GM12878 (cell line): ENCODE data around the gene GJA4. TPM values are rescaled to one million over a fixed set of nuclear protein-coding genes. Genes with fewer than 3 reads are reported as not detected.

ENCODE experiments used
- ATAC-seq: fragments of 200-7000 bp; cut with Tn5 transposase; 3 replicates; pipeline ENCODE4 v1.9.1; 2020; ENCODE audit warnings: mild to moderate bottlenecking, moderate library complexity
- BruUV-seq: library from RNA; stranded (reverse); fragments of 400-500 nt; replicated peaks from 2 replicates; lab custom pipeline; 2021; lab: Mats Ljungman, UMichigan
- CTCF ChIA-PET: fragments of 300-600 bp; sonication (Branson Sonifier 250); formaldehyde crosslinking; extraction: SDS; loops from one replicate; lab custom pipeline; 2021; ENCODE audit warnings: inconsistent platforms; lab: Yijun Ruan, JAX
- POLR2A ChIA-PET: fragments of 350-600 bp; formaldehyde crosslinking; extraction: SDS; loops from one replicate; lab custom pipeline; 2021; ENCODE audit warnings: inconsistent platforms; lab: Charles Lee
- RAD21 ChIA-PET: fragments of 300-600 bp; sonication (Branson Sonifier 250); formaldehyde crosslinking; loops from one replicate; lab custom pipeline; 2023; ENCODE audit warnings: antibody characterized with exemption; ENCODE audit not compliant: unreplicated experiment; lab: Charles Lee
- SMC1A ChIA-PET: fragments of 300-600 bp; sonication (Branson Sonifier 250); formaldehyde crosslinking; loops from one replicate; lab custom pipeline; 2023; ENCODE audit not compliant: unreplicated experiment, uncharacterized antibody; lab: Charles Lee
- DNase-seq: peaks from one replicate; pipeline ENCODE4 v3.0.0-alpha.2; 2011; ENCODE audit warnings: low read depth, low spot score
- FAIRE-seq: peaks from 3 replicates; lab custom pipeline; 2011; peaks lifted over from hg19 to GRCh38; lab: Jason Lieb, UNC
- H2AFZ ChIP-seq: 2 replicates; pipeline ENCODE4 v1.6.0; 2011; ENCODE audit warnings: low read depth, low read length, control low read depth; ENCODE audit not compliant: control insufficient read depth
- H3K27ac ChIP-seq: 2 replicates; pipeline ENCODE4 v1.5.1; 2011; ENCODE audit warnings: control low read depth; ENCODE audit not compliant: control insufficient read depth, insufficient read depth
- H3K27me3 ChIP-seq, 2 experiments: replicated peaks in 1 of 2; 2 replicates each; pipeline versions ENCODE4 v1.6.0 to v1.6.1; 2011; ENCODE audit warnings: low read length in 1 of 2; ENCODE audit not compliant: control insufficient read depth in 2 of 2, insufficient read depth in 2 of 2
- H3K36me3 ChIP-seq, 2 experiments: 2 replicates each; pipeline ENCODE4 v1.5.1; 2011; ENCODE audit warnings: low read length in 1 of 2; ENCODE audit not compliant: control insufficient read depth in 2 of 2, insufficient read depth in 2 of 2
- H3K4me1 ChIP-seq: 2 replicates; pipeline ENCODE4 v1.6.1; 2011; ENCODE audit warnings: mild to moderate bottlenecking, low read length, moderate library complexity, mixed read lengths; ENCODE audit not compliant: control insufficient read depth, insufficient read depth
- H3K4me2 ChIP-seq: 2 replicates; pipeline ENCODE4 v1.6.0; 2011; ENCODE audit warnings: control low read depth; ENCODE audit not compliant: control insufficient read depth, insufficient read depth
- H3K4me3 ChIP-seq: fragments of 200-600 bp; sonication (generic); 2 replicates; pipeline ENCODE4 v1.5.1; 2016
- H3K79me2 ChIP-seq: 2 replicates; pipeline ENCODE4 v1.6.0; 2011; ENCODE audit warnings: low read length; ENCODE audit not compliant: control insufficient read depth, insufficient read depth
- H3K9ac ChIP-seq: 2 replicates; pipeline ENCODE4 v1.8.0; 2011; ENCODE audit warnings: low read length, control low read depth, mixed read lengths; ENCODE audit not compliant: control insufficient read depth, insufficient read depth
- H3K9me3 ChIP-seq: replicated peaks from 3 replicates; pipeline ENCODE4 v1.5.1; 2011; ENCODE audit warnings: mild to moderate bottlenecking, low read length; ENCODE audit not compliant: control insufficient read depth, insufficient read depth
- H4K20me1 ChIP-seq: 2 replicates; pipeline ENCODE4 v1.6.0; 2011; ENCODE audit not compliant: control insufficient read depth, insufficient read depth
- BMI1 ChIP-seq: fragments of 450-650 bp; IDR thresholded peaks from 2 replicates; pipeline ENCODE4 v1.6.1; 2016; ENCODE audit warnings: mild to moderate bottlenecking, moderate library complexity, borderline replicate concordance
- EGR1 ChIP-seq, 2 experiments: IDR thresholded peaks; 1 replicate in 1 of 2; 2 replicates in 1 of 2; pipeline ENCODE4 v1.6.1; 2011 to 2012; ENCODE audit warnings: low read depth in 2 of 2, low read length in 2 of 2, borderline replicate concordance in 1 of 2, mild to moderate bottlenecking in 1 of 2, moderate library complexity in 1 of 2
- JUNB ChIP-seq: IDR thresholded peaks from 2 replicates; pipeline ENCODE4 v1.6.1; 2016; ENCODE audit warnings: antibody characterized with exemption, mild to moderate bottlenecking
- RBBP5 ChIP-seq: fragments of 200-600 bp; sonication (generic); conservative IDR thresholded peaks from 2 replicates; pipeline ENCODE4 v1.6.1; 2016
- SIX5 ChIP-seq: IDR thresholded peaks from 2 replicates; pipeline ENCODE4 v1.6.1; 2011; ENCODE audit warnings: mild to moderate bottlenecking, low read depth, low read length, moderate library complexity; ENCODE audit not compliant: severe bottlenecking
- WGBS: methylation state at CpG from one replicate; pipeline ENCODE4 v1.1.6; 2016; ENCODE audit warnings: low lambda C conversion rate; ENCODE audit not compliant: insufficient replicate concordance, insufficient coverage; ENCODE audit errors: missing lambda C conversion rate; 5-methylcytosine and 5-hydroxymethylcytosine counted together
- in situ Hi-C: fragments of 300-500 bp; cut with MboI; formaldehyde crosslinking; loops from 9 replicates; pipeline ENCODE4 v1.14.3; 2018; ENCODE audit warnings: mixed read lengths
- intact Hi-C: fragments of 100-400 bp; cut with micrococcal nuclease; formaldehyde crosslinking; loops from one replicate; pipeline ENCODE4 v1.14.2; 2022; ENCODE audit not compliant: unreplicated experiment
- polyA plus RNA-seq, 11 experiments: library from polyadenylated mRNA; depleted of rRNA in 4 of 11; unstranded in 6 of 11; stranded (reverse) in 5 of 11; fragments of >200 nt; fragmentation: Nextera tagmentation in 4 of 11; fragmentation: Illumina TruSeq in 1 of 11; extraction: Ambion mirVana in 4 of 11; extraction: Trizol in 1 of 11; gene quantifications; 1 replicate in 1 of 11; 2 replicates in 10 of 11; pipeline versions ENCODE4 v1.2.1 to v1.2.3, GENCODE V29; 2011 to 2016; ENCODE audit warnings: inconsistent platforms in 2 of 11, missing spikeins in 2 of 11, low read depth in 1 of 11
- total RNA-seq, 4 experiments: library from RNA; depleted of rRNA in 3 of 4; stranded (reverse); fragments of >200 nt in 3 of 4; fragmentation: Illumina TruSeq in 1 of 4; extraction: Trizol in 1 of 4; gene quantifications; 2 replicates each; pipeline versions ENCODE4 v1.2.1 to v1.2.3, GENCODE V29; 2013 to 2021
- TF ChIP-seq, protein P1 (sequence below): fragments of 450-650 bp; formaldehyde crosslinking; IDR thresholded peaks from 2 replicates; pipeline ENCODE4 v1.4.0; 2022; ENCODE audit warnings: mild to moderate bottlenecking, moderate library complexity
- TF ChIP-seq, protein P2 (sequence below): fragments of 150-350 bp; IDR thresholded peaks from 2 replicates; pipeline ENCODE4 v1.6.1; 2016; ENCODE audit warnings: low read depth, low read length
- TF ChIP-seq, protein P3 (sequence below): fragments of 450-650 bp; IDR thresholded peaks from 2 replicates; pipeline ENCODE4 v1.6.1; 2018; ENCODE audit warnings: borderline replicate concordance, mild to moderate bottlenecking; ENCODE audit not compliant: partially characterized antibody
- TF ChIP-seq, protein P4 (sequence below): fragments of 450-650 bp; IDR thresholded peaks from 2 replicates; pipeline ENCODE4 v1.6.1; 2017; ENCODE audit warnings: mild to moderate bottlenecking, moderate library complexity

GJA4 gene
- total and polyA plus RNA-seq, 10 of the 15 experiments (the other 5 are each of a cell fraction or from before 2014, with no cell fraction given): 0.09 to 0.18 TPM; not detected in 8

DNA sequence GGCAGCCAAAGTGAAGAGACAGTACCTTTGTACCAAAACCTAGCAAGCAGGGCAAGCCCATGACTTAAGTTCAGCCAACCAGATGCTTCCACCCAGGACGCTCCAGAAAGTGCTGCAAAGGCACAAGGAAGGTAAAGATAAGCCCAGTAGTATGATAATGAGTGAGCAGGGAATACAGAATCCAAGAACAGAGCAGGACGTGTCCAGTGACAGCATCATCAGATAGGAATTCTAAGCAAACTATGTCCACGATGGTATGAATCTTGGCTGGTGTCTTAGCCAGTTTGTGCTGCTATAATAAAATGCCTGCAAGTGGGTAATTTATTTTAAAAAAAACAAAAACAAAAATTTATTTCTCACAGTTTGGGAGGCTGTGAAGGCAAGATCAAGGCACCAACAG, 13.6 kb downstream of the GJA4 start:
- SMC1A ChIA-PET: no interaction called here
- H3K27ac ChIP-seq: no peak overlapping the region
- in situ Hi-C loops (no loop called here), intact Hi-C loops (no loop called here)
- no peak overlapping the region for H3K4me2 ChIP-seq
- no peaks in the 10 kb centered on the region for H3K79me2 ChIP-seq
- RAD21 ChIA-PET: no interaction called here
- no TSS peak for BruUV-seq
- no peaks in the 10 kb centered on the region for H3K4me1 ChIP-seq
- no peak overlapping the region for H3K4me3 ChIP-seq
- H3K27me3 ChIP-seq: no peaks in the 10 kb centered on the region
- H3K9me3 ChIP-seq: no peaks in the 10 kb centered on the region; the same call in 2 of the 3 replicates
- 34% methylated on average over 3 of the region's 3 CpGs for WGBS
- no peak for ATAC-seq
- no peaks in the 10 kb centered on the region for H3K36me3 ChIP-seq
- CTCF ChIA-PET: no interaction called here
- no peaks in the 10 kb centered on the region for H4K20me1 ChIP-seq
- FAIRE-seq: no peak
- H3K9ac ChIP-seq: no peak overlapping the region
- DNase-seq: no peak
- no peak overlapping the region for H2AFZ ChIP-seq
- POLR2A ChIA-PET: no interaction called here
- TF ChIP-seq EGR1 (IDR thresholded peaks at IDR 0.05; ENCODE audit: borderline replicate concordance in 1 of 2, low read depth in 2 of 2, low read length in 2 of 2): no peak
- TF ChIP-seq RBBP5: no peak
- TF ChIP-seq, protein P1, sequence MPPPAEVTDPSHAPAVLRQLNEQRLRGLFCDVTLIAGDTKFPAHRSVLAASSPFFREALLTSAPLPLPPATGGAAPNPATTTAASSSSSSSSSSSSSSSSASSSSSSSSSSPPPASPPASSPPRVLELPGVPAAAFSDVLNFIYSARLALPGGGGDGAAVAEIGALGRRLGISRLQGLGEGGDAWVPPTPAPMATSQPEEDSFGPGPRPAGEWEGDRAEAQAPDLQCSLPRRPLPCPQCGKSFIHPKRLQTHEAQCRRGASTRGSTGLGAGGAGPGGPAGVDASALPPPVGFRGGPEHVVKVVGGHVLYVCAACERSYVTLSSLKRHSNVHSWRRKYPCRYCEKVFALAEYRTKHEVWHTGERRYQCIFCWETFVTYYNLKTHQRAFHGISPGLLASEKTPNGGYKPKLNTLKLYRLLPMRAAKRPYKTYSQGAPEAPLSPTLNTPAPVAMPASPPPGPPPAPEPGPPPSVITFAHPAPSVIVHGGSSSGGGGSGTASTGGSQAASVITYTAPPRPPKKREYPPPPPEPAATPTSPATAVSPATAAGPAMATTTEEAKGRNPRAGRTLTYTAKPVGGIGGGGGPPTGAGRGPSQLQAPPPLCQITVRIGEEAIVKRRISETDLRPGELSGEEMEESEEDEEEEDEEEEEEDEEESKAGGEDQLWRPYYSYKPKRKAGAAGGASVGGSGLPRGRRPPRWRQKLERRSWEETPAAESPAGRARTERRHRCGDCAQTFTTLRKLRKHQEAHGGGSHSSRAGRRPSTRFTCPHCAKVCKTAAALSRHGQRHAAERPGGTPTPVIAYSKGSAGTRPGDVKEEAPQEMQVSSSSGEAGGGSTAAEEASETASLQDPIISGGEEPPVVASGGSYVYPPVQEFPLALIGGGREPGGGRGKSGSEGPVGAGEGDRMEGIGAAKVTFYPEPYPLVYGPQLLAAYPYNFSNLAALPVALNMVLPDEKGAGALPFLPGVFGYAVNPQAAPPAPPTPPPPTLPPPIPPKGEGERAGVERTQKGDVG: no peak
- no peak for TF ChIP-seq SIX5
- TF ChIP-seq, protein P2, sequence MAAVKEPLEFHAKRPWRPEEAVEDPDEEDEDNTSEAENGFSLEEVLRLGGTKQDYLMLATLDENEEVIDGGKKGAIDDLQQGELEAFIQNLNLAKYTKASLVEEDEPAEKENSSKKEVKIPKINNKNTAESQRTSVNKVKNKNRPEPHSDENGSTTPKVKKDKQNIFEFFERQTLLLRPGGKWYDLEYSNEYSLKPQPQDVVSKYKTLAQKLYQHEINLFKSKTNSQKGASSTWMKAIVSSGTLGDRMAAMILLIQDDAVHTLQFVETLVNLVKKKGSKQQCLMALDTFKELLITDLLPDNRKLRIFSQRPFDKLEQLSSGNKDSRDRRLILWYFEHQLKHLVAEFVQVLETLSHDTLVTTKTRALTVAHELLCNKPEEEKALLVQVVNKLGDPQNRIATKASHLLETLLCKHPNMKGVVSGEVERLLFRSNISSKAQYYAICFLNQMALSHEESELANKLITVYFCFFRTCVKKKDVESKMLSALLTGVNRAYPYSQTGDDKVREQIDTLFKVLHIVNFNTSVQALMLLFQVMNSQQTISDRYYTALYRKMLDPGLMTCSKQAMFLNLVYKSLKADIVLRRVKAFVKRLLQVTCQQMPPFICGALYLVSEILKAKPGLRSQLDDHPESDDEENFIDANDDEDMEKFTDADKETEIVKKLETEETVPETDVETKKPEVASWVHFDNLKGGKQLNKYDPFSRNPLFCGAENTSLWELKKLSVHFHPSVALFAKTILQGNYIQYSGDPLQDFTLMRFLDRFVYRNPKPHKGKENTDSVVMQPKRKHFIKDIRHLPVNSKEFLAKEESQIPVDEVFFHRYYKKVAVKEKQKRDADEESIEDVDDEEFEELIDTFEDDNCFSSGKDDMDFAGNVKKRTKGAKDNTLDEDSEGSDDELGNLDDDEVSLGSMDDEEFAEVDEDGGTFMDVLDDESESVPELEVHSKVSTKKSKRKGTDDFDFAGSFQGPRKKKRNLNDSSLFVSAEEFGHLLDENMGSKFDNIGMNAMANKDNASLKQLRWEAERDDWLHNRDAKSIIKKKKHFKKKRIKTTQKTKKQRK: no peak
- TF ChIP-seq, protein P3, sequence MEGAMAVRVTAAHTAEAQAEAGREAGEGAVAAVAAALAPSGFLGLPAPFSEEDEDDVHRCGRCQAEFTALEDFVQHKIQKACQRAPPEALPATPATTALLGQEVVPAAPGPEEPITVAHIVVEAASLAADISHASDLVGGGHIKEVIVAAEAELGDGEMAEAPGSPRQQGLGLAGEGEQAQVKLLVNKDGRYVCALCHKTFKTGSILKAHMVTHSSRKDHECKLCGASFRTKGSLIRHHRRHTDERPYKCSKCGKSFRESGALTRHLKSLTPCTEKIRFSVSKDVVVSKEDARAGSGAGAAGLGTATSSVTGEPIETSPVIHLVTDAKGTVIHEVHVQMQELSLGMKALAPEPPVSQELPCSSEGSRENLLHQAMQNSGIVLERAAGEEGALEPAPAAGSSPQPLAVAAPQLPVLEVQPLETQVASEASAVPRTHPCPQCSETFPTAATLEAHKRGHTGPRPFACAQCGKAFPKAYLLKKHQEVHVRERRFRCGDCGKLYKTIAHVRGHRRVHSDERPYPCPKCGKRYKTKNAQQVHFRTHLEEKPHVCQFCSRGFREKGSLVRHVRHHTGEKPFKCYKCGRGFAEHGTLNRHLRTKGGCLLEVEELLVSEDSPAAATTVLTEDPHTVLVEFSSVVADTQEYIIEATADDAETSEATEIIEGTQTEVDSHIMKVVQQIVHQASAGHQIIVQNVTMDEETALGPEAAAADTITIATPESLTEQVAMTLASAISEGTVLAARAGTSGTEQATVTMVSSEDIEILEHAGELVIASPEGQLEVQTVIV: no peak
- TF ChIP-seq, protein P4, sequence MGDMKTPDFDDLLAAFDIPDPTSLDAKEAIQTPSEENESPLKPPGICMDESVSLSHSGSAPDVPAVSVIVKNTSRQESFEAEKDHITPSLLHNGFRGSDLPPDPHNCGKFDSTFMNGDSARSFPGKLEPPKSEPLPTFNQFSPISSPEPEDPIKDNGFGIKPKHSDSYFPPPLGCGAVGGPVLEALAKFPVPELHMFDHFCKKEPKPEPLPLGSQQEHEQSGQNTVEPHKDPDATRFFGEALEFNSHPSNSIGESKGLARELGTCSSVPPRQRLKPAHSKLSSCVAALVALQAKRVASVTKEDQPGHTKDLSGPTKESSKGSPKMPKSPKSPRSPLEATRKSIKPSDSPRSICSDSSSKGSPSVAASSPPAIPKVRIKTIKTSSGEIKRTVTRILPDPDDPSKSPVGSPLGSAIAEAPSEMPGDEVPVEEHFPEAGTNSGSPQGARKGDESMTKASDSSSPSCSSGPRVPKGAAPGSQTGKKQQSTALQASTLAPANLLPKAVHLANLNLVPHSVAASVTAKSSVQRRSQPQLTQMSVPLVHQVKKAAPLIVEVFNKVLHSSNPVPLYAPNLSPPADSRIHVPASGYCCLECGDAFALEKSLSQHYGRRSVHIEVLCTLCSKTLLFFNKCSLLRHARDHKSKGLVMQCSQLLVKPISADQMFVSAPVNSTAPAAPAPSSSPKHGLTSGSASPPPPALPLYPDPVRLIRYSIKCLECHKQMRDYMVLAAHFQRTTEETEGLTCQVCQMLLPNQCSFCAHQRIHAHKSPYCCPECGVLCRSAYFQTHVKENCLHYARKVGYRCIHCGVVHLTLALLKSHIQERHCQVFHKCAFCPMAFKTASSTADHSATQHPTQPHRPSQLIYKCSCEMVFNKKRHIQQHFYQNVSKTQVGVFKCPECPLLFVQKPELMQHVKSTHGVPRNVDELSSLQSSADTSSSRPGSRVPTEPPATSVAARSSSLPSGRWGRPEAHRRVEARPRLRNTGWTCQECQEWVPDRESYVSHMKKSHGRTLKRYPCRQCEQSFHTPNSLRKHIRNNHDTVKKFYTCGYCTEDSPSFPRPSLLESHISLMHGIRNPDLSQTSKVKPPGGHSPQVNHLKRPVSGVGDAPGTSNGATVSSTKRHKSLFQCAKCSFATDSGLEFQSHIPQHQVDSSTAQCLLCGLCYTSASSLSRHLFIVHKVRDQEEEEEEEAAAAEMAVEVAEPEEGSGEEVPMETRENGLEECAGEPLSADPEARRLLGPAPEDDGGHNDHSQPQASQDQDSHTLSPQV: no peak
- TF ChIP-seq JUNB: no peak
- TF ChIP-seq BMI1: no peak
